GM23338 (cell line): ENCODE results near the gene EMC6.

Source experiments
- EZH2 ChIP-seq: fragments of 200-600 bp; sonication (generic); IDR thresholded peaks from one replicate; pipeline ENCODE4 v1.8.0; 2017; ENCODE audit warnings: antibody characterized with exemption, mild to moderate bottlenecking, low read depth; ENCODE audit not compliant: unreplicated experiment
- REST ChIP-seq: IDR thresholded peaks from one replicate; pipeline ENCODE4 v1.6.1; 2018; ENCODE audit warnings: antibody characterized with exemption; ENCODE audit not compliant: unreplicated experiment
- TF ChIP-seq, protein P1 (sequence below), 2 experiments: fragments of 200-600 bp in 1 of 2; sonication (generic) in 1 of 2; conservative IDR thresholded peaks; 2 replicates each; pipeline versions ENCODE4 v1.5.1 to v1.6.1; 2016 to 2017; ENCODE audit warnings: antibody characterized with exemption in 2 of 2, low read depth in 2 of 2, mild to moderate bottlenecking in 2 of 2, moderate library complexity in 1 of 2

DNA sequence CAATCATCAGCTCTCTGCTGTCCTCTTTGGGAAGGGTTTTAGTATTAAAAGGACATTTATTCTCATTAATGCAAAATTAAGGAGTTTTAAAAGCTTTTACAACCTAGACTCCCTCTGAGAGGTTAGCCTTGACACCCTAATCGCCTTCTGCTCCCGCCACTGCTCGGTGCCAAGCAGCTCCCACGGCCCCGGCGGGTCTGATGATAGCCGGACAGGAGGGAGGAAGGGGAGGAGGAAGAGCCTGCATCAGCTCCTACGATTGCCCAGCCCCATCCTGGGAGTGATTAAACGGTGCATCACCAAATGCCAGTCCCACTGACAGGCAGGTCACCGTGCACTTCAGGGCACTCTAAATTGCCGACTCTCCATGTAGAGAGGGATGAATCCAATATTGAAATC is 40.8 kb upstream of the EMC6 start:
- TF ChIP-seq, protein P1, sequence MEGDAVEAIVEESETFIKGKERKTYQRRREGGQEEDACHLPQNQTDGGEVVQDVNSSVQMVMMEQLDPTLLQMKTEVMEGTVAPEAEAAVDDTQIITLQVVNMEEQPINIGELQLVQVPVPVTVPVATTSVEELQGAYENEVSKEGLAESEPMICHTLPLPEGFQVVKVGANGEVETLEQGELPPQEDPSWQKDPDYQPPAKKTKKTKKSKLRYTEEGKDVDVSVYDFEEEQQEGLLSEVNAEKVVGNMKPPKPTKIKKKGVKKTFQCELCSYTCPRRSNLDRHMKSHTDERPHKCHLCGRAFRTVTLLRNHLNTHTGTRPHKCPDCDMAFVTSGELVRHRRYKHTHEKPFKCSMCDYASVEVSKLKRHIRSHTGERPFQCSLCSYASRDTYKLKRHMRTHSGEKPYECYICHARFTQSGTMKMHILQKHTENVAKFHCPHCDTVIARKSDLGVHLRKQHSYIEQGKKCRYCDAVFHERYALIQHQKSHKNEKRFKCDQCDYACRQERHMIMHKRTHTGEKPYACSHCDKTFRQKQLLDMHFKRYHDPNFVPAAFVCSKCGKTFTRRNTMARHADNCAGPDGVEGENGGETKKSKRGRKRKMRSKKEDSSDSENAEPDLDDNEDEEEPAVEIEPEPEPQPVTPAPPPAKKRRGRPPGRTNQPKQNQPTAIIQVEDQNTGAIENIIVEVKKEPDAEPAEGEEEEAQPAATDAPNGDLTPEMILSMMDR (conservative IDR thresholded peaks at IDR 0.05; ENCODE audit: low read depth in 2 of 2): no peak
- TF ChIP-seq EZH2 (no peak), REST (no peak)
